Left ventricle myocardium inferior (tissue), 1 donor: ENCODE data around the gene CNOT3. TPM values are rescaled to one million over a fixed set of nuclear protein-coding genes. Genes with fewer than 3 reads are reported as not detected.
A peak's percentile ranks its signal among the peaks of the same experiment; 100 is the strongest.

Experiments
- DNase-seq: peaks from one replicate; pipeline ENCODE4 v3.0.0-alpha.2; 2020
- H3K27ac ChIP-seq: fragments of 200-600 bp; replicated peaks from 2 replicates; pipeline ENCODE4 v1.8.0; 2021
- H3K27me3 ChIP-seq: fragments of 200-600 bp; 2 replicates; pipeline ENCODE4 v1.8.0; 2021; ENCODE audit warnings: low read depth
- H3K36me3 ChIP-seq: fragments of 200-600 bp; 2 replicates; pipeline ENCODE4 v1.8.0; 2021
- H3K4me1 ChIP-seq: fragments of 200-600 bp; 2 replicates; pipeline ENCODE4 v1.8.0; 2021
- H3K4me3 ChIP-seq: fragments of 200-600 bp; 2 replicates; pipeline ENCODE4 v1.8.0; 2021; ENCODE audit warnings: mild to moderate bottlenecking, moderate library complexity
- H3K9me3 ChIP-seq: fragments of 200-600 bp; replicated peaks from 2 replicates; pipeline ENCODE4 v1.8.0; 2021
- intact Hi-C: fragments of 100-400 bp; cut with micrococcal nuclease; formaldehyde crosslinking; loops from one replicate; pipeline ENCODE4 v1.11.0; 2022
- total RNA-seq: library from RNA; stranded (reverse); fragmentation: NEBNext Ultra II Directional; extraction: Animal tissue kit (Norgen Biotek cat#: 25700); gene quantifications from one replicate; pipeline ENCODE4 v1.2.1, GENCODE V29; 2021
- TF ChIP-seq, protein P1 (sequence below): fragments of 200-600 bp; IDR thresholded peaks from 2 replicates; pipeline ENCODE4 v1.8.0; 2021; ENCODE audit warnings: antibody characterized with exemption, mild to moderate bottlenecking, borderline replicate concordance
- donor health status: DM: no; HTN: yes; CAD: no; lungs with severe emphysema.

CNOT3 gene
- total RNA-seq, 1 donor from 2014 or later = 19.5 TPM

DNA sequence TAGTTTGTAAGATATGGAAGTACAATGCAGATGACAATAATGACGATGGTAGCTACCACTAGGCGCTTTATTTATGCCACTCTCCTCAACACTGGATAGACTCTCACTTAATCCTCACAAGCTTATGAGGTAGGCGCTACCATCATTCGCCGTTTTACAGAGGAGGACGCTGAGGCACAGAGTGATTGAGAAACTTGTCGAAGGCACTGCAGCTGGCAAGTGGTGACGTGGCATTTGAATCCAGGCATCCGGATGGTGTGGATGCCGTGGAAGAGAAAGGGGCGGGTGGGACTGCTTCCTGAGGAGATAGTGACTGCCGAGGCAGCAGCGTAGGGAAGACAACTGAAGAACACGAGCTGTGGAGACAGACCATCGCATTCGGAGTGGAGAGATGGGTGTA lies 61.8 kb downstream of the CNOT3 start:
- TF ChIP-seq, protein P1, sequence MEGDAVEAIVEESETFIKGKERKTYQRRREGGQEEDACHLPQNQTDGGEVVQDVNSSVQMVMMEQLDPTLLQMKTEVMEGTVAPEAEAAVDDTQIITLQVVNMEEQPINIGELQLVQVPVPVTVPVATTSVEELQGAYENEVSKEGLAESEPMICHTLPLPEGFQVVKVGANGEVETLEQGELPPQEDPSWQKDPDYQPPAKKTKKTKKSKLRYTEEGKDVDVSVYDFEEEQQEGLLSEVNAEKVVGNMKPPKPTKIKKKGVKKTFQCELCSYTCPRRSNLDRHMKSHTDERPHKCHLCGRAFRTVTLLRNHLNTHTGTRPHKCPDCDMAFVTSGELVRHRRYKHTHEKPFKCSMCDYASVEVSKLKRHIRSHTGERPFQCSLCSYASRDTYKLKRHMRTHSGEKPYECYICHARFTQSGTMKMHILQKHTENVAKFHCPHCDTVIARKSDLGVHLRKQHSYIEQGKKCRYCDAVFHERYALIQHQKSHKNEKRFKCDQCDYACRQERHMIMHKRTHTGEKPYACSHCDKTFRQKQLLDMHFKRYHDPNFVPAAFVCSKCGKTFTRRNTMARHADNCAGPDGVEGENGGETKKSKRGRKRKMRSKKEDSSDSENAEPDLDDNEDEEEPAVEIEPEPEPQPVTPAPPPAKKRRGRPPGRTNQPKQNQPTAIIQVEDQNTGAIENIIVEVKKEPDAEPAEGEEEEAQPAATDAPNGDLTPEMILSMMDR = no peak
- intact Hi-C loops = no loop called here
- H3K36me3 ChIP-seq = peaks cover 40% of the 10 kb centered on the region
- no peaks in the 10 kb centered on the region for H3K9me3 ChIP-seq
- no peak overlapping the region for H3K4me3 ChIP-seq
- no peak overlapping the region for H3K27ac ChIP-seq
- H3K27me3 ChIP-seq = no peaks in the 10 kb centered on the region
- H3K4me1 ChIP-seq = peaks cover 46% of the 10 kb centered on the region
- no peak for DNase-seq

DNA sequence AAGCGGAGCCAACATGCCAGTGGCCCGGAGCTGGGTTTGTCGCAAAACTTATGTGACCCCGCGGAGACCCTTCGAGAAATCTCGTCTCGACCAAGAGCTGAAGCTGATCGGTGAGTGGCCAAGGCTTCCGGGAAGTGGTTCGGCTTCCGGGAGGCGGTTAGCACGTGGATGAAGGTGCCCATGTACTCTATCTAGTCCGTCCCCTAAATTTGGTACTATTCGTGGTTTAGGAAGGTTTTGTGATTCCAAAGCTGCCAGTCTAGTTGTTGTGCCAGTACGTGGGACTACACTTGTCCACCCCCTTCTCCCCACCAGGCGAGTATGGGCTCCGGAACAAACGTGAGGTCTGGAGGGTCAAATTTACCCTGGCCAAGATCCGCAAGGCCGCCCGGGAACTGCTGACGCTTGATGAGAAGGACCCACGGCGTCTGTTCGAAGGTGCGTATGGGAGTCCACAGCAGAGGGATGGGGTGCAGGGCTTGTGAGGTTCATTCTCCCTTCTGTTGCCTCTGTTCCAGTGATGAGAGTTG lies 63.7 kb downstream of the CNOT3 start:
- TF ChIP-seq, protein P1 = no peak
- DNase-seq = no peak
- H3K4me3 ChIP-seq = peak overlapping the region; percentile 97
- no peaks in the 10 kb centered on the region for H3K9me3 ChIP-seq
- peak overlapping the region; percentile 95 for H3K27ac ChIP-seq
- H3K27me3 ChIP-seq = no peaks in the 10 kb centered on the region
- peaks cover 49% of the 10 kb centered on the region for H3K36me3 ChIP-seq
- peaks cover 65% of the 10 kb centered on the region for H3K4me1 ChIP-seq
- intact Hi-C loops = no loop called here

DNA sequence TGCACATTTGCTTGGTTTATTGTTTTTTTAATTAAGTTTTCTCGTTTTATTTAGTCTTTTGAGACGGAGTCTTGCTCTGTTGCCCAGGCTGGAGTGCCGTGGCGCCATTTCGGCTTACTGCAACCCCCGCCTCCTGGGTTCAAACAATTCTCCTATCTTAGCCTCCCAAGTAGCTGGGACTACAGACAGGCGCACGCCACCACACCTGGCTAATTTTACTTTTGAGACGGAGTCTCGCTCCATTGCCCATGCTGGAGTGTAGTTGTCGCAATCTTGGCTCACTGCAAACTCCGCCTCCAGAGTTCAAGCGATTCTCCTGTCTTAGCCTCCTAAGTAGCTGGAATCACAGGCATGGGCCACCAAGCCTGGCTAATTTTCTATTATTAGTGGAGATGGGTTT lies 64.4 kb downstream of the CNOT3 start:
- Histone ChIP-seq H3K27ac (no peak overlapping the region), H3K36me3 (peaks cover 56% of the 10 kb centered on the region)
- intact Hi-C loops = no loop called here

DNA sequence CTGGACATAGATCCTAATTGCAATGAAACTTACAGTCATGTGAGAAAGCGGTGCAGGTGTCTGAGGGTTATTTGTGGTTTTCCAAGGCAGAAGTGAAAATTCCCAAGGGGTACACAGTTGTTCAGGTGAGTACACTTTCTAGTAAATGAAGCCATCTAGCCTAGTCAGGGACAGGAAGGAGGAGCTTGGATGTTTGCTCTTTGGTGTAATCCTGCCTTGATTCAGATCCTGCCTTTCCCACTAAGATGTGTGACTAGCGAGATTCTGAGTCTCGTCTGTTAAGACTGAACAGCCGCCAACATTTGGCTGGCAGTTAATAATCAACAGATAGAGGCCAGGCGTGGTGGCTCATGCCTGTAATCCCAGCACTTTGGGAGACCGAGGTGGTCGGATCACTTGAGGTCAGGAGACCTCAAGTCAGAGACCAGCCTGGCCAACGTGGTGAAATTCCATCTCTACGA lies 65.6 kb downstream of the CNOT3 start:
- Histone ChIP-seq H3K9me3 (no peaks in the 10 kb centered on the region), H3K36me3 (peaks cover 68% of the 10 kb centered on the region), H3K4me1 (peaks cover 84% of the 10 kb centered on the region), H3K27ac (no peak overlapping the region), H3K4me3 (peak overlapping the region; percentile 97), H3K27me3 (no peaks in the 10 kb centered on the region)
- TF ChIP-seq, protein P1 = no peak
- no peak for DNase-seq
- intact Hi-C loops = no loop called here

More for the DNA sequence above, 64.4 kb downstream of the CNOT3 start:
- Histone ChIP-seq H3K27me3 (no peaks in the 10 kb centered on the region), H3K9me3 (no peaks in the 10 kb centered on the region), H3K4me3 (peak overlapping the region; percentile 97), H3K4me1 (peaks cover 72% of the 10 kb centered on the region)
- DNase-seq = no peak
- TF ChIP-seq, protein P1 = no peak

DNA sequence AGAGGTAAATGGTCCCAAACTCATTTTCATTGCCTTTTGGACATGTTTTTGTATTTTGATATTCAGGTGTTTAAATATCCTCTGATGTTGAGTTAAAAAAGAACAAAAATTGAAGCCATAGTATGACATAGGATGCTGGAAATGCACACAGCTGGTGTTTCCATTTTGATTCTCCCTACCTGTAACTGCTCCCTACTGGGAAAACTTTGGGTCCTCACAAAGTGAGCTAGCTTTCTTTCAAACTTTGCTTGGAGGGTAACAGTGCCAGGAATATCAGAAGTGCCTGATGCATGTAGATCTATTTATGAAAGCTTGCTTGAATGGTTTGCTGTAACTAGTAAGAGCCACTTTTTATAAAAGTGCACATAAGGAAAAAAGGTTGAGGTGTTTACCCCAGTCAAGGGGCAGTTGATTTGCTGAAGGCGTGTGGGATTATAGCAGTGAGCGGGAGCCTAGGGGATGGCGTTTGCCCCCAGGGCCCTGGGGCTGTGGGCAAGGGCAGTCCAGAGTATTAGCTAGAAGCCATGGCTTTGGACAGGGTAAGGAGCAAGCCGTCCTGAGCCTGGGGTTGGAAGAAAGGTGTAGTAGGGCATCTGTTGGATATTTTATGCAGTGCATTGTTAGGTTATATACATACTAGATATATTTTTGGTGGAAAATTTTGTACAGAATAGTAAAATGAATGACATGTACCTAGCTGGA lies 67.4 kb downstream of the CNOT3 start:
- Histone ChIP-seq H3K27me3 (no peaks in the 10 kb centered on the region), H3K4me3 (peak overlapping the region; percentile 4), H3K4me1 (peaks cover 98% of the 10 kb centered on the region), H3K36me3 (peaks cover 71% of the 10 kb centered on the region), H3K9me3 (no peaks in the 10 kb centered on the region), H3K27ac (no peak overlapping the region)
- TF ChIP-seq, protein P1 = no peak
- no peak for DNase-seq
- intact Hi-C loops = no loop called here

Other genes starting within 250 kb of the CNOT3 start
- not detected for gene CACNG7, start 228.5 kb upstream of the CNOT3 start, total RNA-seq
- gene CACNG8, start 174.8 kb upstream of the CNOT3 start, total RNA-seq = 0.16 TPM
- gene CACNG6, start 146.1 kb upstream of the CNOT3 start, total RNA-seq = not detected
- gene VSTM1, start 73.9 kb upstream of the CNOT3 start, total RNA-seq = not detected
- gene TARM1, start 56.4 kb upstream of the CNOT3 start, total RNA-seq = not detected
- 0.33 TPM for gene OSCAR, start 37.0 kb upstream of the CNOT3 start, total RNA-seq
- 503 TPM for gene NDUFA3, start 34.9 kb upstream of the CNOT3 start, total RNA-seq
- 14.5 TPM for gene TFPT, start 22.1 kb upstream of the CNOT3 start, total RNA-seq
- 39.5 TPM for gene PRPF31, start 22.0 kb upstream of the CNOT3 start, total RNA-seq
- 7.3 TPM for gene LENG1, start 22.0 kb downstream of the CNOT3 start, total RNA-seq
- gene TMC4, start 35.4 kb downstream of the CNOT3 start, total RNA-seq = 2.2 TPM
- 12.2 TPM for gene MBOAT7, start 51.8 kb downstream of the CNOT3 start, total RNA-seq
- 16.2 TPM for gene TSEN34, start 53.5 kb downstream of the CNOT3 start, total RNA-seq
- gene RPS9, start 63.1 kb downstream of the CNOT3 start, total RNA-seq = 648 TPM
- 4.7 TPM for gene LILRB3, start 85.2 kb downstream of the CNOT3 start, total RNA-seq
- gene LILRA6, start 105.0 kb downstream of the CNOT3 start, total RNA-seq = 1.2 TPM
- 5.7 TPM for gene LILRB5, start 119.5 kb downstream of the CNOT3 start, total RNA-seq
- gene LILRB2, start 143.3 kb downstream of the CNOT3 start, total RNA-seq = 1.7 TPM
- gene LILRA5, start 175.4 kb downstream of the CNOT3 start, total RNA-seq = 0.66 TPM
- not detected for gene LILRA4, start 201.4 kb downstream of the CNOT3 start, total RNA-seq
- 5.1 TPM for gene LAIR1, start 227.2 kb downstream of the CNOT3 start, total RNA-seq